ENCODE data around the gene ABCA3.
A peak's percentile ranks its signal among the peaks of the same experiment; 100 is the strongest.

ABCA3 gene

GRCh38 chr16:2257726-2258125 lies 82.8 kb downstream of the ABCA3 start:
- H3K27me3 ChIP-seq (ENCODE audit: low read depth, low read length) = no peaks in the 10 kb centered on the region
- H3K4me2 ChIP-seq (ENCODE audit: low read length) = no peak overlapping the region
- H3K4me3 ChIP-seq (ENCODE audit: low read length) = no peak overlapping the region
- peaks cover 31% of the 10 kb centered on the region for H4K20me1 ChIP-seq (ENCODE audit: insufficient read depth, low read length)
- no peak overlapping the region for H3K27ac ChIP-seq (ENCODE audit: low read length)
- H3K79me2 ChIP-seq (ENCODE audit: low read length) = peaks cover 47% of the 10 kb centered on the region
- no peaks in the 10 kb centered on the region for H3K9me3 ChIP-seq (ENCODE audit: insufficient read depth, low read length)
- TF ChIP-seq CTCF (IDR thresholded peaks at IDR 0.05; ENCODE audit: low read depth, low read length) (no peak), EZH2phosphoT487 (IDR thresholded peaks at IDR 0.05; ENCODE audit: low read depth) (no peak)
- no peak overlapping the region for H3K9ac ChIP-seq (ENCODE audit: low read length)
- no peak overlapping the region for H2AFZ ChIP-seq (ENCODE audit: low read depth, low read length)
- H3K4me1 ChIP-seq (ENCODE audit: low read length) = peaks cover 14% of the 10 kb centered on the region
- H3K36me3 ChIP-seq (replicated peaks; ENCODE audit: low read depth, low read length) = peaks cover 62% of the 10 kb centered on the region

GRCh38 chr16:2256531-2257140 lies 83.9 kb downstream of the ABCA3 start:
- H3K27me3 ChIP-seq (ENCODE audit: low read depth, low read length) = no peaks in the 10 kb centered on the region
- peaks cover 31% of the 10 kb centered on the region for H4K20me1 ChIP-seq (ENCODE audit: insufficient read depth, low read length)
- no peak overlapping the region for H3K4me2 ChIP-seq (ENCODE audit: low read length)
- H3K27ac ChIP-seq (ENCODE audit: low read length) = no peak overlapping the region
- no peak overlapping the region for H3K9ac ChIP-seq (ENCODE audit: low read length)
- H3K9me3 ChIP-seq (ENCODE audit: insufficient read depth, low read length) = no peaks in the 10 kb centered on the region
- peaks cover 37% of the 10 kb centered on the region for H3K79me2 ChIP-seq (ENCODE audit: low read length)
- peaks cover 25% of the 10 kb centered on the region for H3K4me1 ChIP-seq (ENCODE audit: low read length)
- H3K4me3 ChIP-seq (ENCODE audit: low read length) = no peak overlapping the region
- H3K36me3 ChIP-seq (replicated peaks; ENCODE audit: low read depth, low read length) = peaks cover 51% of the 10 kb centered on the region
- TF ChIP-seq CTCF (IDR thresholded peaks at IDR 0.05; ENCODE audit: low read depth, low read length) (no peak), EZH2phosphoT487 (IDR thresholded peaks at IDR 0.05; ENCODE audit: low read depth) (no peak)
- H2AFZ ChIP-seq (ENCODE audit: low read depth, low read length) = no peak overlapping the region

DNA sequence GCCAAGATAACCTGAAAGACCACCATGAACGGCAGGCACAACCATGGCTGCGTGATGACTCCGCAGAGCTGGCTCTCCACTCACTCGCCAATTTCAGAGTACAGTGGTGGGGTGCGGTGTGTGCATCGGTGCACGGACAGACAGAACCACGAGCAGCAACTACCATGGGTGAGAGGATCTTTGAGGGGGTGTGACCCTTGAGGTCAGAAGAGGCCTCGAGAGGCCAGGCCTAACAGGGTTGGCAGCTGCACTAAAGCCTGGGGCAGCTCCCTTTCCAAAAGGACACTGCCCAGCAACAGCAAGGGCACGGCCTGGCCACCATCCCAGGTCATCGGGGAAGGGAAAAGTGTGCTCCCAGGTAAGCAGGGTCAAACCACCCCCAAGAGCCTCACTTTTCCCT lies 87.2 kb downstream of the ABCA3 start:
- TF ChIP-seq CTCF (IDR thresholded peaks at IDR 0.05; ENCODE audit: low read depth, low read length) (no peak), EZH2phosphoT487 (IDR thresholded peaks at IDR 0.05; ENCODE audit: low read depth) (no peak)
- Histone ChIP-seq H2AFZ (ENCODE audit: low read depth, low read length) (no peak overlapping the region), H3K9ac (ENCODE audit: low read length) (no peak overlapping the region), H3K27ac (ENCODE audit: low read length) (peak overlapping the region; percentile 74), H3K79me2 (ENCODE audit: low read length) (peaks cover 46% of the 10 kb centered on the region), H3K4me1 (ENCODE audit: low read length) (peaks cover 32% of the 10 kb centered on the region), H3K4me3 (ENCODE audit: low read length) (no peak overlapping the region), H3K27me3 (ENCODE audit: low read depth, low read length) (no peaks in the 10 kb centered on the region), H3K36me3 (replicated peaks; ENCODE audit: low read depth, low read length) (peaks cover 39% of the 10 kb centered on the region), H4K20me1 (ENCODE audit: insufficient read depth, low read length) (peaks cover 31% of the 10 kb centered on the region), H3K9me3 (ENCODE audit: insufficient read depth, low read length) (no peaks in the 10 kb centered on the region), H3K4me2 (ENCODE audit: low read length) (peak overlapping the region; percentile 100)

DNA sequence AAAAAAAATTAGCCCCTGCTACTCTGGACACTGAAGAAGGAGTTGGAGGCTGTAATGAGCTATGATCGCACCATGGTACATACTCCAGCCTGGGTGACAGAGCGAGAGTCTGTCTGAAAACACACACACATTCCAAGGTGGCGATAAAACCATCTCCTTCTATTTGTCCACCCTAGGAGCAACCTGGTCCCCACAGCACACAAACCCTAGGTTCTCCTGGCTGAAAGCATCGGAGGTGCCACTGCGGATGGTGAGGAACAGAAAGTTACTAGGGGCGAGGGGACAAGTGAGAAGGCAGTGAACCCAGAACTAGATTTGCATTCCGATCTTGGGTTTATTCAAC lies 87.8 kb downstream of the ABCA3 start:
- no peaks in the 10 kb centered on the region for H3K9me3 ChIP-seq (ENCODE audit: insufficient read depth, low read length)
- H3K79me2 ChIP-seq (ENCODE audit: low read length) = peaks cover 46% of the 10 kb centered on the region
- H3K36me3 ChIP-seq (replicated peaks; ENCODE audit: low read depth, low read length) = peaks cover 34% of the 10 kb centered on the region
- TF ChIP-seq CTCF (IDR thresholded peaks at IDR 0.05; ENCODE audit: low read depth, low read length) = no peak
- TF ChIP-seq EZH2phosphoT487 (IDR thresholded peaks at IDR 0.05; ENCODE audit: low read depth) = no peak
- peak overlapping the region; percentile 100 for H3K4me2 ChIP-seq (ENCODE audit: low read length)
- peak overlapping the region; percentile 7; the same call in 1 of the 2 replicates for H3K4me3 ChIP-seq (ENCODE audit: low read length)
- H3K9ac ChIP-seq (ENCODE audit: low read length) = peak overlapping the region; percentile 27; the same call in 1 of the 2 replicates
- H3K4me1 ChIP-seq (ENCODE audit: low read length) = peaks cover 32% of the 10 kb centered on the region
- no peak overlapping the region for H2AFZ ChIP-seq (ENCODE audit: low read depth, low read length)
- no peaks in the 10 kb centered on the region for H3K27me3 ChIP-seq (ENCODE audit: low read depth, low read length)
- peak overlapping the region; percentile 74 for H3K27ac ChIP-seq (ENCODE audit: low read length)
- H4K20me1 ChIP-seq (ENCODE audit: insufficient read depth, low read length) = peaks cover 28% of the 10 kb centered on the region
